Endothelial cell of umbilical vein (primary cell): ENCODE results near the gene MYCBP2. TPM values are rescaled to one million over a fixed set of nuclear protein-coding genes. Genes with fewer than 3 reads are reported as not detected.

Experiments
- BruUV-seq: library from RNA; stranded (reverse); fragments of 400-500 nt; replicated peaks from 2 replicates; lab custom pipeline; 2021; lab: Mats Ljungman, UMichigan
- CTCF ChIA-PET: fragments of 300-600, 350-600 bp; sonication (Branson Sonifier 250); formaldehyde crosslinking; loops from one replicate; lab custom pipeline; 2021; ENCODE audit warnings: antibody characterized with exemption, inconsistent platforms; lab: Charles Lee
- POLR2A ChIA-PET: fragments of 300-600, 350-600 bp; sonication (Branson Sonifier 250); formaldehyde crosslinking; loops from one replicate; lab custom pipeline; 2021; ENCODE audit warnings: antibody characterized with exemption, inconsistent platforms; lab: Charles Lee
- DNase-seq: peaks from one replicate; pipeline ENCODE4 v3.0.0-alpha.2; 2011; ENCODE audit warnings: low read depth, low spot score
- FAIRE-seq: peaks from 2 replicates; lab custom pipeline; 2011; peaks lifted over from hg19 to GRCh38; lab: Jason Lieb, UNC
- H2AFZ ChIP-seq: 2 replicates; pipeline ENCODE4 v1.6.0; 2012; ENCODE audit warnings: low read depth, low read length, control low read depth, inconsistent platforms
- H3K27ac ChIP-seq: 2 replicates; pipeline ENCODE4 v1.5.1; 2011; ENCODE audit warnings: low read depth, mild to moderate bottlenecking, control low read depth, low read length, moderate library complexity; ENCODE audit not compliant: insufficient read depth
- H3K27me3 ChIP-seq, 2 experiments: 2 replicates each; pipeline versions ENCODE4 v1.6.0 to v1.6.1; 2011; ENCODE audit warnings: low read length in 2 of 2, mixed read lengths in 1 of 2; ENCODE audit not compliant: control insufficient read depth in 2 of 2, insufficient read depth in 2 of 2
- H3K36me3 ChIP-seq, 2 experiments: 2 replicates in 1 of 2; 3 replicates in 1 of 2; pipeline ENCODE4 v1.5.1; 2011; ENCODE audit warnings: low read length in 2 of 2, mild to moderate bottlenecking in 1 of 2, moderate library complexity in 1 of 2; ENCODE audit not compliant: control insufficient read depth in 2 of 2, insufficient read depth in 2 of 2; ENCODE audit errors: extremely low read depth in 1 of 2
- H3K4me1 ChIP-seq: 3 replicates; pipeline ENCODE4 v1.5.1; 2011; ENCODE audit warnings: mild to moderate bottlenecking, low read length; ENCODE audit not compliant: control insufficient read depth, insufficient read depth; ENCODE audit errors: extremely low read depth
- H3K4me2 ChIP-seq: 2 replicates; pipeline ENCODE4 v1.6.1; 2011; ENCODE audit warnings: low read length, control low read depth, mixed read lengths; ENCODE audit not compliant: insufficient read depth
- H3K4me3 ChIP-seq, 3 experiments: fragments of 200-600 bp in 1 of 3; sonication (generic), shearing (Covaris generic) in 1 of 3; replicated peaks in 1 of 3; 2 replicates each; pipeline ENCODE4 v1.5.1; 2011 to 2016; ENCODE audit warnings: control low read depth in 3 of 3, low read length in 3 of 3, mild to moderate bottlenecking in 2 of 3, inconsistent platforms in 1 of 3, low read depth in 1 of 3, moderate library complexity in 1 of 3; ENCODE audit not compliant: insufficient read depth in 1 of 3
- H3K79me2 ChIP-seq: 2 replicates; pipeline ENCODE4 v1.6.0; 2012; ENCODE audit warnings: low read length, inconsistent platforms; ENCODE audit not compliant: control insufficient read depth, insufficient read depth
- H3K9ac ChIP-seq: replicated peaks from 2 replicates; pipeline ENCODE3; 2011; ENCODE audit warnings: low read length, control low read depth; ENCODE audit not compliant: insufficient read depth; ENCODE audit errors: extremely low read depth
- H3K9me1 ChIP-seq: replicated peaks from 3 replicates; pipeline ENCODE4 v1.6.0; 2011; ENCODE audit warnings: mild to moderate bottlenecking, low read length; ENCODE audit not compliant: control insufficient read depth, insufficient read depth; ENCODE audit errors: extremely low read depth
- H3K9me3 ChIP-seq: replicated peaks from 2 replicates; pipeline ENCODE4 v1.5.1; 2012; ENCODE audit warnings: low read length, inconsistent platforms; ENCODE audit not compliant: control insufficient read depth, insufficient read depth
- H4K20me1 ChIP-seq: replicated peaks from 2 replicates; pipeline ENCODE3; 2011; ENCODE audit warnings: mild to moderate bottlenecking, low read length; ENCODE audit not compliant: control insufficient read depth, insufficient read depth; ENCODE audit errors: extremely low read depth
- CTCF ChIP-seq, 2 donors: IDR thresholded peaks; 1 replicate in 1 of 2; 2 replicates in 1 of 2; pipeline ENCODE4 v1.5.1; 2011; ENCODE audit warnings: low read length in 2 of 2, mild to moderate bottlenecking in 2 of 2, moderate library complexity in 2 of 2, control low read depth in 1 of 2, inconsistent platforms in 1 of 2, low read depth in 1 of 2; ENCODE audit not compliant: insufficient read depth in 1 of 2; ENCODE audit errors: extremely low read depth in 1 of 2
- EZH2 ChIP-seq: IDR thresholded peaks from 2 replicates; pipeline ENCODE4 v1.6.1; 2012; ENCODE audit warnings: borderline replicate concordance, low read depth, mild to moderate bottlenecking, moderate library complexity, low read length, inconsistent platforms; ENCODE audit not compliant: severe bottlenecking
- FOS ChIP-seq: IDR thresholded peaks from 2 replicates; pipeline ENCODE4 v1.6.1; 2011; ENCODE audit warnings: mild to moderate bottlenecking, low read length, moderate library complexity, borderline replicate concordance; ENCODE audit not compliant: insufficient read depth
- GATA2 ChIP-seq: IDR thresholded peaks from 2 replicates; pipeline ENCODE4 v1.7.0; 2011; ENCODE audit warnings: low read depth, mild to moderate bottlenecking, moderate library complexity, mixed read lengths, low read length; ENCODE audit not compliant: insufficient read length, insufficient read depth
- JUN ChIP-seq: IDR thresholded peaks from 2 replicates; pipeline ENCODE4 v1.6.1; 2011; ENCODE audit warnings: borderline replicate concordance, low read depth; ENCODE audit not compliant: insufficient read length, insufficient read depth
- MAX ChIP-seq: IDR thresholded peaks from 2 replicates; pipeline ENCODE4 v1.6.1; 2011; ENCODE audit not compliant: insufficient read depth, insufficient read length
- MYC ChIP-seq: IDR thresholded peaks from one replicate; pipeline ENCODE4 v1.6.1; 2011; ENCODE audit warnings: mild to moderate bottlenecking, low read depth, low read length
- POLR2A ChIP-seq: IDR thresholded peaks from 2 replicates; pipeline ENCODE4 v1.6.1; 2012; ENCODE audit warnings: low read depth, mild to moderate bottlenecking, control low read depth, low read length
- POLR2AphosphoS5 ChIP-seq: IDR thresholded peaks from 2 replicates; pipeline ENCODE4 v1.6.1; 2012; ENCODE audit warnings: low read depth, mild to moderate bottlenecking, control low read depth, low read length, moderate library complexity; ENCODE audit not compliant: insufficient read depth
- dilution Hi-C: fragments of 300-500 bp; cut with MboI; formaldehyde crosslinking; loops from one replicate; pipeline ENCODE4 v1.15.0; 2019; ENCODE audit warnings: low sequenced_read_pairs; ENCODE audit not compliant: extremely low pct_ligation_motif_present
- intact Hi-C: fragments of 100-400 bp; cut with micrococcal nuclease; formaldehyde crosslinking; loops from one replicate; pipeline ENCODE4 v1.10.0; 2022
- polyA plus RNA-seq, 4 experiments: library from polyadenylated mRNA; depleted of rRNA in 3 of 4; stranded (reverse) in 3 of 4; unstranded in 1 of 4; fragments of >200 nt; gene quantifications; 2 replicates each; pipeline versions ENCODE4 v1.2.1 to v1.2.3, GENCODE V29; 2011 to 2012; ENCODE audit warnings: missing spikeins in 1 of 4
- total RNA-seq: library from RNA; stranded (reverse); gene quantifications from 2 replicates; pipeline ENCODE4 v1.2.3, GENCODE V29; 2021

MYCBP2 gene
- total and polyA plus RNA-seq, 2 donors (not counting 3 experiments of a cell fraction or from before 2014, with no cell fraction given): 30.5 to 89.8 TPM

- intact Hi-C loops: no loop called here
Observed at GRCh38 chr13:77235456-77236022, 91.4 kb downstream of the MYCBP2 start.

More at GRCh38 chr13:77235456-77236022, 91.4 kb downstream of the MYCBP2 start:
- Histone ChIP-seq H3K9ac (no peak overlapping the region), H3K4me2 (no peak overlapping the region), H3K9me3 (no peaks in the 10 kb centered on the region), H3K4me1 (no peaks in the 10 kb centered on the region), H3K27me3 (no peaks in the 10 kb centered on the region), H3K36me3 (peaks cover 2% of the 10 kb centered on the region in 2 experiments), H3K79me2 (no peaks in the 10 kb centered on the region), H4K20me1 (no peaks in the 10 kb centered on the region), H2AFZ (no peak overlapping the region), H3K4me3 (no peak overlapping the region), H3K9me1 (no peaks in the 10 kb centered on the region), H3K27ac (no peak overlapping the region)
- no TSS peak for BruUV-seq
- TF ChIP-seq POLR2A (no peak), MAX (no peak), JUN (no peak), CTCF (IDR thresholded peaks at IDR 0.05; ENCODE audit: extremely low read depth in 1 of 2, insufficient read depth in 1 of 2, low read depth in 1 of 2, low read length in 2 of 2) (no peak), MYC (no peak), POLR2AphosphoS5 (no peak), FOS (no peak), EZH2 (no peak), GATA2 (no peak)
- DNase-seq (no peak), FAIRE-seq (no peak)
- dilution Hi-C loops: no loop called here
- ChIA-PET CTCF (no interaction called here), POLR2A (no interaction called here)
